GM18520 (cell line): Measurements from ENCODE around the gene PTPRN.
"Not testable (repeated sequence)": the region's sequence is repeated elsewhere in the genome, so short reads cannot be mapped to it uniquely, and the experiment has no call there.

Source experiments
- ATAC-seq: cut with Tn5 transposase; IDR thresholded peaks from one replicate; pipeline ENCODE4 v1.9.1; 2021; ENCODE audit not compliant: unreplicated experiment

The PTPRN gene

GRCh38 chr2:219309278-219309677 is at the start of gene PTPRN:
Gene PTPRN, minus strand, starts transcription at chr2:219309401. Its CDS starts 69 bp downstream, at chr2:219309332.
- no peak for ATAC-seq

DNA sequence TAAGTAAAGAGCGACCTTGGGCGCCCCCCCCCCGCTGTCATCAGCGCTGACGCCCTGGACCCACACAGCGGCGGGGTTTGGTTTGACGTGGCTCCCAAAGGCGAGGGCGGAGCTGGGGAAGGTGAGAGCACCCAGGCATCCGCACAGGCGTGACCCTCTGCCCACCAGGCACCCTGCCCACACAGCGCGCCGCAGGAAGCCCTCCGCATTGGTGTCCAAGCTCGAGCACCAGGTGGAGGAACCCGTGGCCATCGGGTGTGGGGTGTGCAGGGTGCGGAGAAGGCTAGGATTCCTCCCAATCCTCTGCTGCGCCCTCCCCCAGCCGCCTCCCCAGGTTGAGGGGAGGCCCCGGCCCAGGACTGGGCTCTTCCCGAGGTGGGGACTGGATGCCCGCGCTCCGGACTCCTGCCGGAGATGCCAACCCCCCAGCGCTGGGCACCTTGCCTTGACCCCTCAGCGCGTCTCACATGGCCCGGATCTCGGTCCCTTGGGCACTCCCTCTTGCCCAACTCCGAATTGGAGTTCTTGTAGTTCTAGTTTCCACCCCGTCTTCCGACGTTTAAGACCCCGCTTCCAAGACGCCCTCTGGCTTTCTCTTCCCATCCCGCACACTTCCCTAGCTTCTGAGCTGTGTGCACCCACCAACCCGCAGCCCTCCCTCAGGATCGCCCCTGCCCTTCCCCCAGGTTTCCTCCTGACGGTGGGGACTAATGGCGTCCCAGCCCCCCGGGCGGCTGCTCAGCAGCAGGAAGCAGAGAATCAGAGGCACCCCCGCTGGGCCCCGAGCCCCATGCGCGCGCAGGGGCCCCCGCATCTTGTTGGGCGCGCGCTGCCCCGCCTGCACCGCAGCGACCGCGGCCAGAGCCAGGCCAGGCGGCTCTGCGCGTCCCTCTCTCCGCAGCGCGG is 49.2 kb upstream of the PTPRN start:
- ATAC-seq, result no peak

DNA sequence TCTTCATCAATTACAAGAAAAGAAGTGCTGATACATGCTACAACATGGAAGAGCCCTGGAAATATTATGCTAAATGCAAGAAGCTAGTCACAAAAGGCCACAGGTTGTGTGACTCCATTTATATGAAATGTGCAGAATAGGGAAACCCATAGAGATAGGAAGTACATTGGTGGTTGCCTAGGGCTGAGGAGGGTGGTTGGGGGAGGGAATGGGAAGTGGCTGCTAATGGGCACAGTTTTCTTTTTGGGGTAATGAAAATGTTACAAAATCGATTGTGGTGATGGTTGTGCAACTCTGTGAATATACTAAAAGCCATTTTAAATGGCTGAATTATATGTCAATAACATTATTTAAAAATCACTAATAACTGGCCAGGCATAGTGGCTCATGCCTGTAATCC is 47.6 kb upstream of the PTPRN start:
- ATAC-seq, result no peak

GRCh38 chr2:219354582-219354981 is 45.4 kb upstream of the PTPRN start:
- no peak for ATAC-seq

DNA sequence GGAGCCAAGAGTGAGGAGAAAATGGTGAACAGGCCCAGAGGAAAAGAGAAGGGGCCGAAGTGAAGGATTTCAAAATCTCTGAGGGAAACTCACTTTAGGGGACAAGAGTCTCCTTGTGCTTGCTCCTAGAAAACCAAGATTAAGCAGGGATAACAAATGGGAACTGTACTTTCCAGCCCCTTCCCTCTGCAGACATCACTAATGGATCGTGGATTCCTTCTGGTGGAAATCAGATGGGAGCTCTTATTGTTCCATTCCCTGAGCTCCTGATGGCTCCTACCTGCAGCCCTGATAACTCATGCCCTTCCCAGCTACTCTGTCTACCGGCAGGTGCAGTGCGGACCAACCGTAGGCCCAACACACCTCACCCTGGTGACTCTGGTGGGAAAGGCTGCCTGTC is 43.9 kb upstream of the PTPRN start:
- no peak for ATAC-seq

DNA sequence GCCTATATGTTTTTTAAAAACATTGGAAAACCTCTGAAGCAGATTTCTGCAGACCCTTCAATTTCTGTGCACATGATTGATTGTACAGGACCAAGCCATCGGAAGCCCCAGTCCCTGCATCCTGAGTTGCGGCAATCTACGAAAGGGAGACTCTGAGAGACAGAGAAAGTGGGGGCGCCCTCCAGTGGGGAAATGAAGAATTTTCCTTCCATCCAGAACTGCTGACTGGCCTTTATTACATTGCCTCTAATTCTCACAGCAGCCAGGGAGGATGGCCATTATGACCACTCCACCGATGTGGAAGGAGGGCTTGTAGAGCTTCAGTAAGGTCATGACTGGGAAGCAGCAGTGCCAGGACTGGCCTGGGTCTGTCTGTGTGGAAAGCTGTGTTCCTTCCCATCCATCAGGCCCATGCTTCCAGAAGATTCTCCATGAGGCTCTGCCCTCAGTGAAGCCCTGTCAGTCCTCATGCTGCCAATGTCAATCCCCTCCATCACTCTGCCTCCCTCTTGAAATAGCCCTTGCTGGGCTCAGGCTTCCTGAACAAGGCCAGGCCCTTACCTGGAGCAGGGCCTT is 43.3 kb upstream of the PTPRN start:
- ATAC-seq, result no peak

GRCh38 chr2:219350710-219351221 is 41.6 kb upstream of the PTPRN start:
- no peak for ATAC-seq

GRCh38 chr2:219350215-219350614 is 41.0 kb upstream of the PTPRN start:
- no peak for ATAC-seq

GRCh38 chr2:219344751-219345430 is 35.7 kb upstream of the PTPRN start:
- no peak for ATAC-seq

- ATAC-seq, result no peak
These were observed 26.2 kb upstream of the PTPRN start for GRCh38 chr2:219335373-219335786.

GRCh38 chr2:219334076-219334475 is 24.9 kb upstream of the PTPRN start:
- no peak for ATAC-seq

- ATAC-seq, result no peak
These were observed 23.3 kb upstream of the PTPRN start, which contains the start of gene RESP18 for GRCh38 chr2:219332542-219332941. Gene RESP18, minus strand, starts transcription at chr2:219332744.

DNA sequence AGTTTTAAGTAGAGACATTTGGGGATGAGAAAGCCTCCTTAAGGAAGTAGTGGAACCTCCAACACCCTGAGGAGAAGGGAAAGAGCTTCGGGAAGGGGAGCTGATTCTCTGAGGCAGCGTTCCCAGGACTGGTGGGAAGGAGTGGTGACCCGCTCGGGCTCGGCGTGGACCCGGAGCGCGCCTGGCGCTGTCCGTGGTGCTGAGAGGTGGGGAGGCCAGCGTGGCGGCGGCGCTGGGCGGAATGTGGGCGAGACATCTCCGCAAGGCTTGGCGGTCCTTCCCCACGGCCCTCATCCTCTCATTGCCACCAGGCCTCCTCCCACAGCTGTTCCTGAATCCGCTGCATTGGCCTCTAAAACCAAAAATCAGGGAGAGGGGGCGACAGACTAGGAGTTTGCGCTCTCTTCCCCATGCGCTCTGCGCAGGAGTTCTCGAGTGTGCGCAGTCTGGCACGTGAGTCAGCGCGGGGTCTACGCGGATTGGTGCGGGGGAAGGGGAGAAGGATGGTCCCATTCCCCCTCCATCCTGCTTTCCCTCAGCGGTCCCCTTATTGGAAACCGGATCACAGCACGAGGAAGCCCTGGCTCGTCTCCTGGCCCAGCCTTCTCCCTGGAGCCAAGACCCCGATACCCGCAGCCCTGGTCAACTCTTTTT is 22.5 kb upstream of the PTPRN start:
- no peak for ATAC-seq

DNA sequence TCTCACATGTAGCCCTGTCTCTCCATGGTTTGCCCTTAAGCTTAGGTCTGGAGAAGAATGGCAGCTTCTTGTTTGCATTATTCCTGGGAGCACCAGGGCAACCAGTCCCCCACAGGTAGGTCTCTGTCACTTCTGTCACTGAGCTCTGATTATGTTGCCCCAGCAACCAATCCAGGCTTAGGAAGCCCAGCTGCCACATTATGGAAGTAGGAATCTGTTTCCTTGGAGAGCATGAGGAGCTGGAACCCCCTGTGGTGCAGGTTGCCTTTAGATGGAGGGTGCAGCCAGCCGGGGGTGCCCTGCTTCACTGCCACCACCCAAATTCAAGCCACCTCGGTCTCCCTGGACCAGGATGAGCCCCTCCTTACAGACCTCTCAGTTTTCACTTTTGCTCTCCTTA is 18.5 kb upstream of the PTPRN start:
- no peak for ATAC-seq

DNA sequence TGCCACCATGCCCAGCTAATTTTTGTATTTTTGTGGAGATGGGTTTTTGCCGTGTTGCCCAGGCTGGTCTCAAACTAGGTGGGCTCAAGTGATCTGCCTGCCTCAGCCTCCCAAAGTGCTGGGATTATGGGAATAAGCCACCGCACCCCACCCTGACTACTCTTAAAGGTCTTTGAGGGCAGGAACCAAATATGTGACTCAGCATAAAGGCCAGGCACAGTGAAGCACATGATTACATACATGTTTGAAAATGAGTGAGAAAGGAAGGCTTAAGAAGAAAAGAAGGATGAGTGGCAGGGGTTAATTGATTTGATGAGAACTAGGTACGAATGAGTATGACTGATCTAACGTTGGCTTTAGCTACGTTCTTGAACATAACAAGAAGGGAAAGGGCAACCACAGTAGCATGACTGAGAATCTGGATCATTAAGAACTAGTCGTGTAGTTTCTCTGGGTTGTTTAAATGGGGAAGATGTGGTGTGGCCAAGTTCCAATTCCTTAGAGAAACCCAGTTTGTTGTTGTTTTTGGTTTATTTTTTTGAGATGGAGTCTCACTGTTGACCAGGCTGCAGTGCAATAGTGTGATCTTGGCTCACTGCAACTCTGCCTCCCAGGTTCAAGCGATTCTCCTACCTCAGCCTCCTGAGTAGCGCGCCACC is 16.6 kb upstream of the PTPRN start:
- ATAC-seq, result no peak

DNA sequence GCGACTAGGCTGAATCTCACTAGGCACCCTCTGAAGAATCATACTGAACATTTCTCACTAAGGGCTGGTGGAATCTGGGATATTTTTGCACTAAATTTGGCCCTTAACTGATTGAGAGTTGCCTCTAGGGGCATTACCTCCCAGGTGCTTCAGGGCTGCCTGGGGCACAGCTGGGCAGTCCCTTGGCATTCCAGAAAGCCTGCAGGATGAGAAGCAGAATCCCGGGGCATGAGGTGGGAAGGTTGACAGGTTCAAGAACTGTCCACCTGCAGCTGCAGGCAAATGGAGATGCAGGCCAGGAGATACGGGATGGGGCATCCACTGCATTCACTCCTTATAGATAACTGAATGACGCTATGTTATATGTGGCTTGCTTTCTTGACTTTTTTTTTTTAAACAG is 15.9 kb upstream of the PTPRN start:
- no peak for ATAC-seq

DNA sequence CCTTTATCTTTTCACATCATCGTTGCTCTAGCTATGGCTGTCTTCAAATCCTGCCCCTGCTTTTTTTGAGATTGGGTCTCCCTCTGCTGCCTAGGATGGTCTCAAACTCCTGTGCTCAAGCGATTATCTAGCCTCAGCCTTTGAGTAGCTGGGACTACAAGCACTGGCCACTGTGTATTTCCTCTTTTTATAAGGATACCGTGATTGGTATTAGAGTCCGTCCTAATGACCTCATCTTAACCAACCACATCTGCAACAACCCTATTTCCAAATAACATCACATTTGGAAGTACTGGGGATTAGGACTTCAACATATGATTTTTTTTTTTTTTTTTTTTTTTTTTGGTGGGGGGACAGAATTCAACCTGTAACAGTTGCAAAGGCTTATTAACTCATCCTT is 14.2 kb upstream of the PTPRN start:
- no peak for ATAC-seq

- ATAC-seq, result no peak
These were observed 5.7 kb upstream of the PTPRN start for GRCh38 chr2:219314804-219315468.

- ATAC-seq, result not testable (repeated sequence)
These were observed 3.6 kb upstream of the PTPRN start for GRCh38 chr2:219312683-219313263.
